KMS-11 (cell line): ENCODE results near the gene CMIP.
A peak's percentile ranks its signal among the peaks of the same experiment; 100 is the strongest.
"Not testable (repeated sequence)": the region's sequence is repeated elsewhere in the genome, so short reads cannot be mapped to it uniquely, and the experiment has no call there.

ENCODE experiments used
- H2AFZ ChIP-seq: fragments of 200-600 bp; sonication (generic); 2 replicates; pipeline ENCODE4 v1.6.1; 2016; ENCODE audit warnings: antibody characterized with exemption, mixed run types, low read depth
- H3K27ac ChIP-seq: fragments of 200-600 bp; sonication (generic); 2 replicates; pipeline ENCODE4 v1.6.1; 2016; ENCODE audit warnings: mild to moderate bottlenecking, mixed run types
- H3K27me3 ChIP-seq: fragments of 200-600 bp; sonication (generic); 2 replicates; pipeline ENCODE4 v1.6.1; 2017; ENCODE audit warnings: mild to moderate bottlenecking, low read depth, mixed run types, moderate library complexity; ENCODE audit not compliant: insufficient read depth
- H3K36me3 ChIP-seq: fragments of 200-600 bp; sonication (generic); 2 replicates; pipeline ENCODE4 v1.6.1; 2017; ENCODE audit warnings: mild to moderate bottlenecking, mixed run types; ENCODE audit not compliant: insufficient read depth
- H3K4me1 ChIP-seq: fragments of 200-600 bp; sonication (generic); 2 replicates; pipeline ENCODE4 v1.6.1; 2016; ENCODE audit warnings: mild to moderate bottlenecking, low read depth, mixed run types; ENCODE audit not compliant: poor library complexity, severe bottlenecking
- H3K4me2 ChIP-seq: fragments of 200-600 bp; sonication (generic); 2 replicates; pipeline ENCODE4 v1.7.0; 2016; ENCODE audit warnings: mild to moderate bottlenecking, mixed run types
- H3K4me3 ChIP-seq: fragments of 200-600 bp; sonication (generic); IDR thresholded peaks from 2 replicates; pipeline ENCODE4 v1.6.1; 2017; ENCODE audit warnings: low read depth, low read length, mixed read lengths; ENCODE audit not compliant: insufficient read depth
- H3K79me2 ChIP-seq: fragments of 200-600 bp; sonication (generic); 2 replicates; pipeline ENCODE4 v1.6.1; 2016; ENCODE audit warnings: low read depth, mixed run types; ENCODE audit not compliant: insufficient read depth
- H3K9ac ChIP-seq: fragments of 200-600 bp; sonication (generic); 2 replicates; pipeline ENCODE4 v1.6.1; 2016; ENCODE audit warnings: mild to moderate bottlenecking, mixed run types
- H4K20me1 ChIP-seq: fragments of 200-600 bp; sonication (generic); 2 replicates; pipeline ENCODE4 v1.6.1; 2016; ENCODE audit warnings: mild to moderate bottlenecking, mixed run types; ENCODE audit not compliant: insufficient read depth
- TF ChIP-seq, protein P1 (sequence below): fragments of 200-600 bp; sonication (generic); conservative IDR thresholded peaks from 2 replicates; pipeline ENCODE4 v1.6.1; 2017; ENCODE audit warnings: low read depth, mild to moderate bottlenecking, antibody characterized with exemption, low read length, moderate library complexity, mixed read lengths

The CMIP gene

DNA sequence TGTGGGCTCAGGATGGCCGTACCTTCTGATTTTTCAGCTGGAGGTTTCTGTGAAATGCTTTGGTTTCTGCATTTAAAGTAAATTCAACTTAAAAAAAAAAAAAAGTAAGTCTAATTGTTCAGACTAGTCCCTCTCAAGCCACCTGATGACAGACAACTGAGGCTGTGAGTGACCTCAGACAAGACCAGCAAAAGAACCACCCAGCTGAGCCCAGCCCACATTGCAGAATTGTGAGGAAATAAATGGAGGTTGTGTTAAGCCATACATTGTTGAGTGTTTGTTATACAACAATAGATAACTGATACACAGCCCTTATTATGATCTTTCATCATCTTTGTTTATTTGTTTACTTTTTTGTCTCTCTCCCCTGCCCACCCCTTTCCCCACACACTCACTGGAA is 44.7 kb upstream of the CMIP start:
- Histone ChIP-seq H3K4me3 (no peak overlapping the region), H3K27ac (no peak overlapping the region)

DNA sequence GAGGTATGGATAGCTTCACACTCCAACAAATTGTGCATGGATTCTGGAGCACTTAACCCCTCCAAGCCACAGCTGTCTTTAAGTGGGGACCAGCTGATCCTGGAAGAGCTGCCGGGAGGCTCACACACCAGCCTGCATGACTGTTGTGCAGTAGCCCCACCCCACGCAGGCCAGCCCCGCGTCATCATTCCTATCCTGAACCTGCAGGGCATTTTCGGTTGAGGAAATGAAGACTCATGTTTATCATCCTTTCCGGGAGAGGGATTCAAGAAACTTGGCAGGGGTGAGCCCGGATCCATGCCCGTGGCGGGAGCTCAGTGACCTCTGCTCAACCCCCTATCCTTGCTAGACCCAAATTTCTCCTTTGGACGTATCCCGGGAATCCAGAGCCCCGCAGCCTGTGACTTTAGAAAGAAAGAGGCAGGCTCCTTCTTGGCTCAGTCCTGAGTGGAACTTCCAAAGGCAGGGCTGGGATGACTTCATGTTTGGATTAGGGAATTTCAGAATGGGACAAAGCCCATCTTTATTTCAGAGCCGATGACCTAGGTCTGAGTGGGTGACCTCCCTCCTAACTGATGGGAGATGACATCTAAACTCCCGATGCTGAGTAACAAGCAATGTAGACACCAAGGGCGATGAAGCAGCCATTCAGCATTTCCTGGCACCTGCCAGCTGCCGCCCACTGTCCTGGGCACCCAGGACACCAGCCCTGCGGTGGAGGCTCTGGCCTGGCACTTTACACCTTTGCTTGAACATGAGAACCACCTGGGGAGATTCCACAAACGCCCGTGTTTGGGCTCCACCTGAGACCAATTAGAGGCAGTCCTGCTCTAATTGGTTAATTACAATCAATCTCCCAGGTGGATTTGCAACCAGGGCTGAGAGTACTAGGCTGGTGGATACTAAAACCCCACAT is 43.3 kb upstream of the CMIP start:
- Histone ChIP-seq H3K4me2 (no peak overlapping the region), H3K27ac (no peak overlapping the region), H3K9ac (no peak overlapping the region)

More for the DNA sequence above, 44.7 kb upstream of the CMIP start:
- Histone ChIP-seq H3K4me2 (no peak overlapping the region), H3K9ac (no peak overlapping the region), H3K4me1 (peaks cover 14% of the 10 kb centered on the region), H3K79me2 (no peaks in the 10 kb centered on the region), H4K20me1 (no peaks in the 10 kb centered on the region), H3K27me3 (no peaks in the 10 kb centered on the region), H2AFZ (no peak overlapping the region), H3K36me3 (no peaks in the 10 kb centered on the region)
- TF ChIP-seq, protein P1, sequence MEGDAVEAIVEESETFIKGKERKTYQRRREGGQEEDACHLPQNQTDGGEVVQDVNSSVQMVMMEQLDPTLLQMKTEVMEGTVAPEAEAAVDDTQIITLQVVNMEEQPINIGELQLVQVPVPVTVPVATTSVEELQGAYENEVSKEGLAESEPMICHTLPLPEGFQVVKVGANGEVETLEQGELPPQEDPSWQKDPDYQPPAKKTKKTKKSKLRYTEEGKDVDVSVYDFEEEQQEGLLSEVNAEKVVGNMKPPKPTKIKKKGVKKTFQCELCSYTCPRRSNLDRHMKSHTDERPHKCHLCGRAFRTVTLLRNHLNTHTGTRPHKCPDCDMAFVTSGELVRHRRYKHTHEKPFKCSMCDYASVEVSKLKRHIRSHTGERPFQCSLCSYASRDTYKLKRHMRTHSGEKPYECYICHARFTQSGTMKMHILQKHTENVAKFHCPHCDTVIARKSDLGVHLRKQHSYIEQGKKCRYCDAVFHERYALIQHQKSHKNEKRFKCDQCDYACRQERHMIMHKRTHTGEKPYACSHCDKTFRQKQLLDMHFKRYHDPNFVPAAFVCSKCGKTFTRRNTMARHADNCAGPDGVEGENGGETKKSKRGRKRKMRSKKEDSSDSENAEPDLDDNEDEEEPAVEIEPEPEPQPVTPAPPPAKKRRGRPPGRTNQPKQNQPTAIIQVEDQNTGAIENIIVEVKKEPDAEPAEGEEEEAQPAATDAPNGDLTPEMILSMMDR, result no peak

DNA sequence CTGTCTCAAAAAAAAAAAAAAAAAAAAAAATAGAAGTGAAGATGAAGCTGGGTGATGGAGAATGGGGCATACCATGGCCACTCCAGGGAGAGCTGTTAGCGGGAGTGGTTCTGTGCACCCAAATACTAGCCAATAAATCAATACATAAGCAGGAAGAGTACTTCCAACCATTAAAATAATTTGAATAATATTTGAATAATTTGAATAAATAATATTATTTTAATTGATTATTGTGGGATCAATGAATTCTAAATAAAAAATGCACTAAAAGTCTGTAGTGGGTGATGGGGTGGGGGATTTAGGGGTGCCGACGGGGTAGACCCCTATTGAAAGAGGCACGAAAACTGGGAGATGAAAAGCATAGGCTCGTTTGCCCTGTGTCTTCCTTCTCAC is 41.4 kb upstream of the CMIP start:
- peak overlapping the region; percentile 20; the same call in 1 of the 2 replicates for H3K9ac ChIP-seq

More for the DNA sequence above, 43.3 kb upstream of the CMIP start:
- Histone ChIP-seq H3K27me3 (no peaks in the 10 kb centered on the region), H4K20me1 (no peaks in the 10 kb centered on the region), H2AFZ (no peak overlapping the region), H3K36me3 (no peaks in the 10 kb centered on the region), H3K79me2 (no peaks in the 10 kb centered on the region), H3K4me3 (no peak overlapping the region), H3K4me1 (peaks cover 14% of the 10 kb centered on the region)
- TF ChIP-seq, protein P1, result no peak

DNA sequence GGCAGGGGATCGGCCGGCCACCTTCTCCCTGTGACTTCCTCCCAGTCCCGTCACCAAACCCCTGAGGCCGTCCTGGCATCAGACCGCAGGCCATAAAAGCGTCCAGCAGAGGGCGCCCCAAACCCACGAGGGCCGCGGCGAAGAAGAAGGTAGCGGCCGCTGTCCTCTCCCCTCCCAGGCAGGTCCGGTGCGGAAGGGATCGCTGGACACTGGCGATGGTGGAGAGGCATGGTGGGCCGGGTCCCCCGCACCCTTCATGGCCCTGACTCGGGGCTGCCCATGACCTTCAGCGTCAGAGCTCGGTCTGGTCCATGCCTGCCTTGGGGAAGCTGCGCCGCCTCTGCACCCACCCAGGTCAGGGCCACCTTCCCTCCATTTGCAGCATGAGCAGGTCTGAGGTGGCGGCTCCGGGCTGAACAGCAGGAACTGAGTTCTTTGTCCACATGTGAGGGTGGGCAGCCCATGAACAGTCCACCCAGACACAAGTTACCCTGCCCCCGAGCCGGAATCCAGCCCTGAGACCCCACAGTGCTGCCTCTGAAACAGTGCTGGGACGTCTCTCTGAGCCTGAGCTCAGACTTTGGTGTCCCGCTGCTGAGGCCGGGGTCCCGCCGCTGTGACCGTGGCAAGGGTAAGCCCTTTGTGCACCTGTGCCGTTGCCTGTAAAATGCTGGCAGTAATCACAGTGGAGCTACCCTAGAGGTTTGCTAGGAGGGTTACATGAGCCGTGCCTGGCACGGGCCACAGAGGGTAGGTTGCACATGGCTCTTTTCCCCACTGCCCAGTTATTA is 40.8 kb upstream of the CMIP start:
- H3K27me3 ChIP-seq, result no peaks in the 10 kb centered on the region
- no peaks in the 10 kb centered on the region for H3K79me2 ChIP-seq
- no peaks in the 10 kb centered on the region for H3K36me3 ChIP-seq
- TF ChIP-seq, protein P1, result peak; percentile 90
- no peak overlapping the region for H3K27ac ChIP-seq
- peak overlapping the region; percentile 96 for H3K4me2 ChIP-seq
- no peak overlapping the region for H3K4me3 ChIP-seq
- H3K4me1 ChIP-seq, result peaks cover 30% of the 10 kb centered on the region
- H2AFZ ChIP-seq, result peak overlapping the region; percentile 97
- H4K20me1 ChIP-seq, result no peaks in the 10 kb centered on the region
- peak overlapping the region; percentile 20; the same call in 1 of the 2 replicates for H3K9ac ChIP-seq

More for the DNA sequence above, 41.4 kb upstream of the CMIP start:
- Histone ChIP-seq H3K4me3 (no peak overlapping the region), H4K20me1 (no peaks in the 10 kb centered on the region), H3K27ac (no peak overlapping the region), H2AFZ (peak overlapping the region; percentile 97; the same call in 1 of the 2 replicates), H3K4me2 (peak overlapping the region; percentile 96; the same call in 1 of the 2 replicates), H3K27me3 (no peaks in the 10 kb centered on the region), H3K36me3 (no peaks in the 10 kb centered on the region), H3K79me2 (no peaks in the 10 kb centered on the region), H3K4me1 (peaks cover 30% of the 10 kb centered on the region)
- TF ChIP-seq, protein P1, result no peak

DNA sequence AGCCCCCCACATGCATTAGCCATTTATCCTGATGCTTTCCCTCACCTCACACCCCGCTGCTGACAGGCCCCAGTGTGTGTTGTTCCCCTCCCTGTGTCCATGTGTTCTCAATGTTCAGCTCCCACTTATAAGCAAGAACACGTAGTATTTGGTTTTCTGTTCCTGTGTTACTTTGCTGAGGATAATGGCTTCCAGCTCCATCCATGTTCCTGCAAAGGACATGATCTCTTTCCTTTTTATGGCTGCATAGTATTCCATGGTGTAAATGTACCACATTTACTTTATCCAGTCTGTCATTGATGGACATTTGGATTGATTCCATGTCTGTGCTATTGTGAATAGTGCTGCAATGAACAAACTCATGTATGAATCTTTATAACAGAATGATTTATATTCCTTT is 39.6 kb upstream of the CMIP start:
- not testable (repeated sequence) for H3K4me3 ChIP-seq, H3K79me2 ChIP-seq, H3K4me2 ChIP-seq, H4K20me1 ChIP-seq, H3K27me3 ChIP-seq, H2AFZ ChIP-seq, H3K36me3 ChIP-seq, H3K9ac ChIP-seq, H3K27ac ChIP-seq
- H3K4me1 ChIP-seq, result peaks cover 34% of the 10 kb centered on the region
